HG03159 (cell line): Measurements from ENCODE around the gene IL31.
"Not testable (repeated sequence)": the region's sequence is repeated elsewhere in the genome, so short reads cannot be mapped to it uniquely, and the experiment has no call there.

ENCODE experiments used
- ATAC-seq: cut with Tn5 transposase; IDR thresholded peaks from one replicate; pipeline ENCODE4 v1.9.1; 2021; ENCODE audit warnings: mild to moderate bottlenecking, moderate library complexity; ENCODE audit not compliant: unreplicated experiment

Gene IL31

GRCh38 chr12:122194804-122195203 lies 20.8 kb upstream of the IL31 start:
- ATAC-seq = no peak

- ATAC-seq = no peak
Measured at GRCh38 chr12:122192441-122192840, 18.4 kb upstream of the IL31 start.

- ATAC-seq = no peak
Measured at GRCh38 chr12:122190842-122191668, 17.0 kb upstream of the IL31 start.

GRCh38 chr12:122189626-122190475 lies 15.8 kb upstream of the IL31 start:
- no peak for ATAC-seq

- no peak for ATAC-seq
Measured at GRCh38 chr12:122187466-122187865, 13.4 kb upstream of the IL31 start.

GRCh38 chr12:122185494-122186082 lies 11.6 kb upstream of the IL31 start:
- no peak for ATAC-seq

- no peak for ATAC-seq
Measured at GRCh38 chr12:122185079-122185478, 11.1 kb upstream of the IL31 start.

- no peak for ATAC-seq
Measured at GRCh38 chr12:122184517-122184916, 10.5 kb upstream of the IL31 start.

GRCh38 chr12:122183588-122183940 lies 9.5 kb upstream of the IL31 start:
- no peak for ATAC-seq

GRCh38 chr12:122182887-122183587 lies 9.0 kb upstream of the IL31 start, which contains the start of gene LRRC43:
TSS of gene LRRC43 (plus strand) at chr12:122183123. CDS start at chr12:122183145, 22 bp downstream.
- no peak for ATAC-seq

- not testable (repeated sequence) for ATAC-seq
Measured at GRCh38 chr12:122176473-122176872, 2.5 kb upstream of the IL31 start.

- ATAC-seq = no peak
Measured at GRCh38 chr12:122172262-122172939, 1.6 kb downstream of the IL31 start.

GRCh38 chr12:122171399-122171798 lies 2.6 kb downstream of the IL31 start:
- no peak for ATAC-seq

GRCh38 chr12:122168492-122168891 lies 5.5 kb downstream of the IL31 start:
- no peak for ATAC-seq

- no peak for ATAC-seq
Measured at GRCh38 chr12:122167356-122167925, 6.6 kb downstream of the IL31 start.

GRCh38 chr12:122166422-122167349 lies 7.3 kb downstream of the IL31 start:
- peak; percentile 60 for ATAC-seq

- ATAC-seq = no peak
Measured at GRCh38 chr12:122162976-122163375, 11.0 kb downstream of the IL31 start.

GRCh38 chr12:122161682-122162081 lies 12.3 kb downstream of the IL31 start:
- no peak for ATAC-seq

GRCh38 chr12:122160761-122161160 lies 13.3 kb downstream of the IL31 start:
- ATAC-seq = no peak
